NCI-H187 treated with DMSO at 0.1 percent for 48 hours (cell line): ENCODE measurements around the gene EIF4E2.

Experiments used
- DNase-seq: peaks from one replicate; lab custom pipeline; 2025; lab: John Stamatoyannopoulos, UW

EIF4E2 gene

DNA sequence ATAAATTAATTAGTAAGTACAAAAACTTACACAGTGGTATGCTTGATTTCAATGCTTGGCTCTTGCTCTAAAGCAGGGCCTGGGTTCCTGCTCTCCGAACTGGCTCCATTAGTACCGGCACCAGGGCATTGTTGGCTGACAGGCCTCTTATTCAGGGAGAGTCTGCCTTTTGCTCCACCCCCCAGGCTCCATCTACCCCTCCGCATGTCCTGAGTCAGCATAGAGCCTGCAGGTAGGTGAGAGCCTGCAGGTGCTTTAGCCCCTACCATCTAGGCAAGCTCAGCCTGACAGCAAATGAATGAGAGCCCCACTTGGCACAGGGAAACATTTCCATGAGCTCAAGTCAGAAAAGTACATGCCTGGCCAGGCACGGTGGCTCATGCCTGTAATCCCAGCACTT is 47.8 kb downstream of the EIF4E2 start:
- no peak for DNase-seq

DNA sequence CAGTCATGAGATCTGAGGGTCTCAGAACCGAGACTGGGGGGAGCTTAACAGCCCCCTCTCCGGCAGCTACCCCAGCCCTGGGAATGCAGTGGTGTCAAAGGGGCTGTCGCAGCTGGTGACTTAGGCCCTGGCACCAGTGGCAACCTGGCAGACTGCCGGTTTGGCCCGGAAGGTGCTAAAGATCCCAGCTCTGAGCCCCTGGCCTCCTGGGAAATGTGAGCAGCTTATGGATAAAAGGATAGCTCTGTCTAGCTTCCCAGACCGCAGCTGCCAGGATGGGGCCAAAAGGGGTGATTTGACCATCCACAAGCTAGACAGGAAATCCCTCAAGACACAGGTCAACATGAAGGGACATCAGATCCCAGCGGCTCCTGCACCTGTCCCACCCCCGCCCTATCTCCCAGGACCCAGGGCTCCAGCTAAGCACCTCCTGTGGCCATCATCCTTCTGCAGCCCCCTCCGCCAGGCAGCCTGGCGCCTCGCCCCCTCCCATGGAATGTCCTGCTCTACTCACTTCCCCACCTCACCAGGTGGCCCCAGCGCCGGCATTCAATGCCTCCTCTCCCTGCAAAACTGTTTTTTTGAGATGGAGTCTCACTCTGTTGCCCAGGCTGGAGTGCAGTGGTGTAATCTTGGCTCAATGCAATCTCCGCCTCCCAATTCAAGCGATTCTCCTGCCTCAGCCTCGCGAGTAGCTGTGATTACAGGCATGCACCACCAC is 49.7 kb downstream of the EIF4E2 start:
- DNase-seq, result no peak

DNA sequence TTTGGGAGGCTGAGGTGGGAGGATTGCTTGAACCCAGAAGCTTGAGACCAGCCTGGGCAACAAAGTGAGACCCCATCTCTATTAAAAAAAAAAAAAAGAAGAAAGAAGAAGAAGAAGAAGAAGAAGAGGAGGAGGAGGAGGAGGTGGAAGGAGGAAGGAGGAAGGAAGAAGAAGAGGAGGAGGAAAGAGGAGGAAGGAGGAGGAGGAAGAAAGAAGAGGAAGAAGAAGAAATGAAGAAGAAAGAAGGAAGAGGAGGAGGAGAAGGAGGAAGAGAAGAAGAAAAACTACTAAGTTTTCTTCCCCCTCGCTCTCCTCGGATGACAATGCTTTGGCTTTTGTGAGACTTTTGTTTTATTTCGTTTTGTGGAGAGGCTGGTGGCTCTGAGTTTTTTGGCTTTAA is 52.8 kb downstream of the EIF4E2 start:
- no peak for DNase-seq

DNA sequence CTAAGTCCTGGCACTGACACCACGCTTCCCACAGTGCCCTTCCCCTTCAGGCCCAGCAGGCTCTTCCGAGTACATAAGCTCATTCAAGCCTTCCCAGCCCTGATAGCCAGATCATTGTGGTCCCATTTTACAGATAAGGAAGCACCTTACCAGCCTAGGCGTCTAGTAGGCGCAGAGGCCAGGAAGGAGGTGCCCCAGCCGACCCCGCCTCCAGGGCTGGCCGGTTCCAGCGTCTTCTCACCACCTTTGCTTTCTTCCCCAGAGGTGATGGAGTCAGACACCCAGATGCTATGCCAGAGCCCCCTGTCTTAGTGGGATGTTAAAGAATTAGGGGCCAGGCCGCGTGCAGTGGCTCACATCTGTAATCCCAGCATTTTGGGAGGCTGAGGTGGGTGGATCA is 54.0 kb downstream of the EIF4E2 start:
- DNase-seq, result no peak

DNA sequence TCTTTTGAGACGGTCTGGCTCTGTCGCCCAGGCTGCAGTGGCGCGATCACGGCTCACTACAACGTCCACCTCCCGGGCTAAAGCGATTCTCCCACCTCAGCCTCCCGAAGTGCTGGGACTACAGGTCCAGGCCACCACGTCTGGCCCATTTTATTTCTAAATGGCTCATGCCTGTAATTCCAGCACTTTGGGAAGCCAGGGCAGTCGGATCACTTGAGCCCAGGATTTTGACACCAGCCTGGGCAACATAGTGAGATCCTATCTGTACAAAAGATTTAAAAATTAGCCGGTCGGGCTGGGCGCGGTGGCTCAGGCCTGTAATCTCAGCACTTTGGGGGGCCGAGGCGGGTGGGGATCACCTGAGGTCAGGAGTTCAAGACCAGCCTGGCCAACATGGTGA is 56.5 kb downstream of the EIF4E2 start:
- DNase-seq, result no peak

DNA sequence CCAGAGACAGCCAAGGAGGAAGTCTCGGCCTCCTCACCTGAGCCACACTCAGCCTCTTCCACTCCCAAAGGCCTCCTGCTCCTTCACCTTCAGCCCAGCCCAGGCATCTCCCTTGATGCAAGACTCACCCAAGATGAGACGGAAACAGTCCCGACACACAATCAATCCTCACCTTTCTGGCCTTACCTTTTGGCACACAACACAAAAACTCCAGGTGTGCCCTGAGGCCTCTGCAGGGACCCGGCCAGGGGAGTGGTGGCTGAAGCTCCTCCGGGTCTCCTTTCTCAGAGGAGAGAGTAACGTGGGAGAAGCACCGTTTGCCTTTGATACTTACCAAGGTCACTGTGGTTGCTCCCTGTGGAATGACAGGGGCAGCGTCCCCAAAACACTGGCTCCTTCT is 59.1 kb downstream of the EIF4E2 start:
- no peak for DNase-seq

DNA sequence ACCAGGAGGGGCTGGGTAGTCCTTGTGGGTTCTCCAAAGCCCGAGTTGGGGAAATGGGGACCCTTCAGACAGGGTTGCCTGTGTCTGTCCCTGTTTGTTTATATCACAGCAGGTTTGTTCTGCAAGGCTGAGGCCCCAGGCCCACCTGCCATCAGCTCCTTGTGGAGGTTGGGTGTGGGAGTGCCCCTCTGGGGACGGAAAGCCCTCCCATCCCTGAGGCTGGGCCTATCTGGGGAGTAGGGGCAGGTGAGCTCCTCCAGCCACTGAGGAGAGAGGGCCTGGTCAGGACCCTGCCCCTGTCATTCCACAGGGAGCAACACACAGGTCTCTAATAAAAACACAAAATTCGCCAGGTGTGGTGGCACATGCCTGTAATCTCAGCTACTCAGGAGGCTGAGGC is 59.6 kb downstream of the EIF4E2 start:
- DNase-seq, result no peak

DNA sequence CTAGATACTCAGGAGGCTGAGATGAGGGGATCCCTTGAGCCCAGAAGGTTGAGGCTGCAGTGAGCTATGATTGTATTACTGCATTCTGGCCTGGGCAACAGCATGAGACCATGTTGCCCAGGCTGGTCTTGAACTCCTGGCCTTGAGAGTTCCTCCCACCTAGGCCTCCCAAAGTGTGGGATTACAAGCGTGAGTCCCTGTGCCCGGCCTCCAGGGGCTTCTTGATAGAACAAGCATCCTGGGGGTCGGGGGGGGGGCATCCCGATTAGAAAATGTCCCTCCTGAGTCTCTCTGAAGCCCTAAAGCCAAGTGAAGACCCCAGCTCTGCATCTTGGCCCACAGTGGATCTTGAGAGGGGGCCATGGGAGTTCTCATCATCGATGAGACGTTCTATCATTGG is 60.6 kb downstream of the EIF4E2 start:
- DNase-seq, result no peak

DNA sequence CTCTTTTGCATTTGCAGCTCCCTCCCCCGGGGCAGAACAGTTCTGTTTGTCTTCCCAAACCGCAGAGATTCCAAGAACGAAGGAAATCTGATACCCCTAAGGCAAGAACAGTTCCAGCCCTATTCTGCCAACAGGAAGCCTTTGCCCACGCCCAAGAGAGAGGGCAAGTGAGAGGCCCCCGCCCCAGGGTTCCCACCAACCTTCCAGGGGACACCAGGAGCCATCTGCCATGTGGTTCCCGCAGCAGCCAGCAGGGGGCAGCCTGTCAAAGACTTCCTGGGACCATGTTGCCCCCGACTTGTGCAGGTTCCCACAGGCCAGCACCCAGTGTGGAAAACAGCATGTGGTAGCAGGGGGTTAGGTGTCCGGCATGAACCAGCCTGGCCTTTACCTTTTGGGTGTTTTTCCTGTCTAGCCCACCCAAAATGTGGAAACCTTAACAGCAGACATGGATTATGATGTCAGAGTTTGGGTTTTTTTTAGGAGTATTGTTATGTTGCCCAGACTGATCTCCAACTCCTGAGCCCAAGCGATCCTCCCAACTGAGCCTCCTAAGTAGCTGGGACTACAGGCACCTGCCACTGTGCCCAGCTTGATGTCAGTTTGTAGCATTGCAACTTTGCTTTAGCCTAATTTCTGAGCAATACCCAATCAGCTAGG is 61.2 kb downstream of the EIF4E2 start:
- DNase-seq, result no peak

DNA sequence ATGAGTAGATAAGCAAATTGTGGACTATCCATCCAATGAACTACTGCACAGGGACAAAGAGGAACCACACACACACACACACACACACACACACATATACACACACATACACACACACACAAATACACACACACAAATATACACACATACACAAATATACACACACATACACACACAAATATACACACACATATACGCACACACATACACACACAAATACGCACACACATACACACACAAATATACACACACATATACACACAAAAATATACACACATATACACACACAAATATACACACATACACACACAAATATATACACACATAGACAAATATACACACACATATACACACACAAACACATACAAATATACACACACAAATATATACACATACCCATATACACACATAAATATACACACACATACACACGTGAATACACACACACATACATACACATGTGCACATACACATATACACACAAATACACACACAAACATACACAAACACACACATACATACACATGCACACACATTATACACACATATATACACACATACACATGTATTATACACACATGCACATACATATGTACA is 63.1 kb downstream of the EIF4E2 start:
- no peak for DNase-seq

DNA sequence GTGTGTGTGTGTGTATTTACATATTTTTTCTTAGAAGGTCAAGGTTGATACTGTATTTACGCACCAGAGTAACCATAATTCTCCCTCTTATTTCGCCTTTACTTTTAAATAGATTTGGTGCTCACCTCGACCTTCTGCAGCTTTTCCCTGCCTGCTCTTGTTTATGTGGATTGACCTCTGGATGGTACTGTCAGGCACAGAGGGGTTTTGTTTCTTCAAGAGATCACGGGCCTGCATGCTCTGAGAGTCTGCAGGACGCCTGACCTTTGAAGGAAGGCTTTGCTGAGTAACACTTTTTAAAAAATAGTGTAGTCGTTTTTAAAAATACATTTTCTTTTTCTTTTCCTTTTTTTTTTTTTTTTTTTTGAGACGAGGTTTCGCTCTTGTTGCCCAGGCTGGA is 64.8 kb downstream of the EIF4E2 start:
- DNase-seq, result no peak
